Left hindlimb (tissue), 1 donor: ENCODE data around the gene AKR7A2.

Source experiments
- DNase-seq: peaks from one replicate; pipeline ENCODE4 v3.0.0-alpha.2; 2018

The AKR7A2 gene

DNA sequence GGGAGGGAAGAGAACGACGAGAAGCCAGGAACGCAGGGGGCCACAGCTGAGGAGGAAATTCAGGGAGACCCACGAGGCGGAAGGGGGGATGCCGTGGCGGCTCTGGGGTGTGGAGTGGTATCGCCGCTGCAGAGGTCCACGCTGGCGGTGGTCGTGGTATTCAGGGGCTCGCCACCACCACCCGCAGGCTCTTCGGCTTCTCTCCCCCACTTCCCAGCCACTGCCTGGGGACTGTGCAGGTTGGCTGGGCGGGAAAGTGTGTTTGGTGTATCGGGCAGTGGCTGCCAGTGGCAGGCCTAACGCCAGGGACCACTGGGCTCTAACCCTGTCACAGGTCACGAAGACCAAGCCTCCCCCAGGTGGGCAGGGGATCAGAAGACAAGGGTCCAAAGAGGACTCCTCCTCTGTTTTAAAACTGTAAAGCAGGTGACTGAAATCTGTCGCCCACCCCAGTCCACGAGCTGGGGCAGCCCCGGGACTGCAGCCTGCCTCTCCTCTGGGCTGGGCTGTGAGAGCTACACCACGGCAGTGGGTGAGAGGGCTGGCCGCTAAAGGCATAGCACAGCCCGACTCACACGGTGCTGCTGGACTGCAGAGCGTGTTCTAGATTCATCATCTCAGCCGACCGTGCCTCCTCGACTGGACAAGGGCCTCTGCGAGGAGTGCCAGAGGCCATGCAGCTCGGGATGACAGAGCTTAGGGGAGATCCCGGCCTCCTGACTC, 31.1 kb upstream of the AKR7A2 start:
- no peak for DNase-seq

DNA sequence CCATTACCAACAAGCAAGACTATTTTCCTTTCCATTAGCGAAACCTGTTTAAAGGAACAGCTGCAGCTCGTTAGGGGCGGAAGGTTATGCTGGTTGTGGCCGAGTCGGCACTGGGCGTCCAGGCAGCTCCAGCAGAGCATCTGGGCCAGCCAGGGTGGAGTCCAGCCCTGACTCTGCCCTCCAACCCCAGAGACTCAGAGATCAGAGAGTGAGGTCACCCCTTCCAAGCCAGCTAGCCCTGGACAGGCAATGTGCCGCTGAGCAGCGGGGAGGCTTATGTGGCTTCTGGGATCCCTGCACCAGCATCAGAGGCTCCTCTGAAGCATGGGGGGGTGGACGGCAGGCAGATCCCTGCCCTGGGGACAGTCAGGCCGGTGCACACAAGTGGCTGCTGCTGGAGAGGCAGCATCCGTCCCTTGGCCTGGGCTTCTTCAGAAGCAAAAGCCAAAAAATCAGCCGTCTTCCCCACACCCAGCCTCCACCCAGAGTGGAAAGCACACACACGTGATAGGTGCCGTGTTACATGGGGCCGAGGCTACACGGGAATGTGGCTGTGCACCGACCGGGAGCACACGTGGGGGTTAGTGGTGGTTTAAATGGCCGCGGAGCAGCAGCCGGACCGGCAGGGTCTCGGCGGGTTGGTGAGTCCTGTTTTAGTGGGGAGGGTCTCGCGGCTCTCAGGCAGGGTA, 30.3 kb upstream of the AKR7A2 start:
- no peak for DNase-seq

DNA sequence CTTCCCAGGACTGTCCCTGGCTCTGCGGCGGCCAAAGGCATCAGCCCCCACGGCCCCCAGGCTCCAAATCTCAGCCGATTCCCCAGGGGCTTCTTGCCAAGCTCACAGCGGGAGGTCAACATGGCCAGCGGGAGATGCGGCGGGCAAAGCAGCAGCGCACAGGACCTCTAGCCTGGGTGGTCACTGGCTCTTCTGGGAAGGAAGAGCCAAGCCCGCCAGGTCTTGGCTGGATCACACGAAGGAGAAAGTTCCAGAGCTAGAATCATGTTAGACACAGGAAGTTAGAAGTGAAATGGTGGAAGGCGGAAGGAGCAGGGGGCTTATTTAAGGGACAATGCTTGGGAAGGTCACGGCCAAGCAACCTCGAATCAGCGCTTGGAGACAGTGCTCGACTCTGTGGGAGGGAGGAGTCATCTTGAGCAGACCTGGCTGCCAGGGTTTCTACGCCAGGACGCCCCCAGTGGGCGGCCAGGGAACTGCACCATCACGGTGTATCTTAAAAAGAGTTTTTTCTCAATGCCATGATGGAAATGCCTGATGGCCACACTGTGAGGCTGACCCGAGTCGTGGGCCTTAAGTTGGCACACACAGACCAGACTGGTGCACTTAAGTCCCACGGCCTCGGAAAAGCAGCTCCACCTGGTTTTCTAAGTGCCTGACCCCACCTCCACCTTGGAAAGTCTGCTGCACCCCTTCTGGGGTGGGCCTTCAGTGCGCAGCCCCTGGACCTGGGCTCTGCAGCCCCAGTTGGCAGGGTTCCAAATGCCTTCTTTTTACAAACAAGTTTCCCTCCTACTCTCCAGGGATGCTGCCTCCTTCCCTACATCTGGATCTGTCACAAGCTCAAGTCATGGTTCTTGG, 29.5 kb upstream of the AKR7A2 start:
- DNase-seq: peak; percentile 69

DNA sequence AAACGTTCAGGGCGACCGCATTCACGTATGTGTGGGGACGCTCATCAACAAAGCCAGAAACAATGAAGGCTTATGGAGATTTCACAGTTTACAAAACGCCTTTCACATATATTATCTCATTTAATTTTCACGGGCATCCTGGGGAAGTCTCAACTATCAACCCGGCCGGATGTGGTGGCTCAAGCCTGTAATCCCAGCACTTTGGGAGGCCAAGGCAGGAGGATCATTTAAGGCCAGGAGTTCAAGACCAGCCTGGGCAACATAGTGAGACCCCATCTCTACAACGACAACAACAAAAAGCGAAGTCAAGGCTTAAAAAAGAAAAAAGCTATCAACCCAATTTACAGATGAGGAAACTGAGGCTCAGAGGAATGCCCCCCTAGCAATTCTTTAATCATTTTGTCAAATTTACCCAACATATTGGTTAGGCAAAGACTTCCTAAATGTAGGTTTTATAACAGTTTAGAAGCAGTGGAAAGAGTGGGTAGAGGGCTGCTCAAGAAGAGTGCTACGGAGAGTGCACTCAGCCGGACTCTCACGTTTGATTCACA, 28.5 kb upstream of the AKR7A2 start:
- DNase-seq: no peak

DNA sequence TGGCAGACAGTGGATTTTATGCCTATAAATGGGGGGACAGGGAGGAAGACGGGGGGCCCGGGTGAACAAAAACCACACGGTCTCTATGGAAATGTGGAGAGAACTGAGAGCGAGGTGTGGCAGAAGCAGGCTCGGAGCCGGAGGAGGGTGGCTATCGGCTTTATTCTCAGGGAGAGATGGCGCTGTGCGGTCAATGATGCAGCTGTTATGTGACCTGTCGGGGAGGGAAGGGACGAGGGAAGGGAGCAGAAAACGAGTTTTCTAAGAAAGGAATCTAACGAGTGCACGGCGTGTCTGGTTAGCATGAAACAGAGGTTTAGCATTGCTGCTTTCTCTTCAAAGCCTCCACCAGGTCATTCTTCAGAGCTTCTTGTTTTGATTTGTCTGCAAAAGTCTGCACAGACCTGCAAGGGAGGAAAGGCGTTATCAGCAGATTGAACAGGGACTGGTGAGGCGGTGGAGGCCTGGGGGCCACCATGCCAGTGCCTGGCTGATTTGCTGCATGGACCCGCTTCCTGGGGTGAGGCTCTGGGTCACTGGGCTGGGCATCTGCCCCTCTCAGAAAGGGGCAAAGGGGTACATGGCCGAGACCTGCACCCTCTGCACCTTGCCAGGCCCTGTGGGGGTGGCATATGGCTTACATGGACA, 27.4 kb upstream of the AKR7A2 start:
- no peak for DNase-seq

DNA sequence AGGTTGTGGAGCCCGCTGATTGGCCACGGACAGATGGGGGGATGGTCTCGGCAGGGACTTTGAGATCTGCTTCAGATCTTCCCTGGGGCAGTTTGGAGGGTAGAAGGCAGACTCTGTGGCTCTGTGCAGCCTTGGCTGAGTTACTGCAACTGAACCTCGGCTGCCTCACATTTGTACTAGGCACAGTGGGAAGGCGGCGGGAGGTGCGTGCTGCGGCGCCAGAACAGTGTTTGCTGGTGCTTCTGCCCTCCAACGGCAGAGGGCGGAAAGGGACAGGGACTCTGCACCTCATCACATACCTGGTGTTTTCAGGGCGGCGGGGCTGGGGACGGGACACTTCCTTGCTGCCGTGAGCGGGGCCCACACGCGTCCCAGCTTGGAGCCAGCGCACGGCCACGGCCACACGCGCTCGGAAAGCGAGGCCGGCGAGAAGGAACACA, 26.4 kb upstream of the AKR7A2 start:
- no peak for DNase-seq

DNA sequence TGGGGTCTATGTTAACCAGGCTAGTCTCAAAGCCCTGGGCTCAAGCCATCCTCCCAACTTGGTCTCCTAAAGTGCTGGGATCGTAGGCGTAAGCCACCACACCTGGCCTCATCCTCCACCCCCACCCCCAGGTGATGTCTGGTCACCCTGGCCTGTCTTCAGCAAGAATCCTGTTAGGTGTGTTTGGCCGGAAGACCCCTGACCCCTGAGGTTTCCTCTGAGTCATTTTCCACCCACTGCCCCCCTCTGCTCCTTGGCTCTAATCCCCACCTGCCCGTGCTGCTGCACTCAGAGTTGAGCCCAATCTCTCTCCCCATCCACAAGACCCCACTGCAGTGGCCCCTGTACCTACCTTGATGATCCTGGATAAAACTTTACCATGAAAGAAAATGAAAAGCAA, 25.3 kb upstream of the AKR7A2 start:
- no peak for DNase-seq

DNA sequence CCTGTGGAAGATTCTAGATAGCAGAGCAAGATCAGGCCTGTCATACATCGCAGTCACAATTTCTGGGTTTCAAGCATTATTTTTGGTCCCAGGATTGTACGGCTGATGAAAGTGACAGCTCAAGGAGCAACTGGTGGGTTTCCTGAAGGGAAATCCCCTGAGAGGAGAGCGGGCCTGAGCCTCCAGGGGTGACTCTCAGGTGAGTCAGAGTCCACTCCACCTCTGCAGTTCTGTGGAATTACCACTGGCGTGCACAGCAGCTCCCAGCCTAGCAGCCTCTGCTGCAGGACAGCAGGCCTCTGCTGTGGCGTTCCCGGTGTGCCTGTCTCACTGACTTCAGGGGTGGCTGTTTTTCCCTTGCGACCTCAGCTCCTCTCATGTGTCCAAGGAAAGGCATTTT, 24.6 kb upstream of the AKR7A2 start:
- no peak for DNase-seq

DNA sequence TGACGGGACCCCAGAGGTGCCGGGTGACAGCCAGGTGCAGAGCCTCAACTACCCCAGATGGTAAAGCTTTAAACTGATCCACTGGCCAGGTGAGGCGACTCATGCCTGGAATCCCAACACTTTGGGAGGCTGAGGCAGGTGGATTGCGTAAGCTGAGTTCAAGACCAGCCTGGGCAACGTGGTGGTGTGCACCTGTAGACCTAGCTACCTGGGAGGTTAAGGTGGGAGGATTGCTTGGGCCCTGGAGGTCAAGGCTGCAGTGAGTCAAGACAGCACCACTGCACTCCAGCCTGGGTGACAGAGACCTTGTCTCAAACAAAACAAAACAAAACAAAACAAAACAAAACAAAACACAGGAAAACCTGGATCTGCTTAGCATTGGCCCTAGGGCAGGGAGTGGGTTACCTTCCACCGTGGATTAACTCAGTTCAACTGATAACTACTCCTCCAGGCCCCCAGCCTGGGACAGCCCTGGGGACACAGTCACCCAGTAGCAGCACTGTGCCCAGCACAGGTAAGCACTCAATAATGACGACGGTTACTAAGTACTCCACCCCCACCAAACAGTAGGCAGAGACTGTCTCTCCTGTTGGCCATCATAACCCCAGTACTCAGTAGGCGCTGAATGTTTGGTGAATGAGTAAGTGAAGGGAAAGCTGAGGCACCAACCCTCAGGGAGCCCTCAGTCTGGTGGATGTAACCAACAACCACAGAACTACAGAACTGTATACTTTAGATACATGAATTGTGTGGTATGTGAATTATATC, 21.8 kb upstream of the AKR7A2 start:
- DNase-seq: no peak

DNA sequence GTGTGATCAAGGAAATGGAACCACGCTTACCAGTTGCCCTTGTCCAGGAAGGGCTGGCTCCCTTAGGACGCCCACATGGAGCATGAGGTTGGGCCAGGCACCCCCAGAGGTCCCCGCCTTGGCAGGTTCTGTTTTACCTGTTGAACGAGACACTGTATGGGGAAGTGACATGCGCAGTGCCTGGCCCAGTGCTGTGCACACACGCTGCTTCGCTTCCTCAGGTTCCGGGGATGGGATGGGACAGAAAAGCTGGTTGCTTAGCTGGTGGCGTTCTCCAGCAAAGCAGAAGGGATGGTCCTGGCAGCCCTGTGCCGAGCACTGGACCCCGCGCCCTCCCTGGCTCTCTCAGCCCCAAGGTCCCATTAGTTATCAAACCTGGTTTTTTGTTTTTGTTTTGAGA, 20.9 kb upstream of the AKR7A2 start:
- DNase-seq: no peak

DNA sequence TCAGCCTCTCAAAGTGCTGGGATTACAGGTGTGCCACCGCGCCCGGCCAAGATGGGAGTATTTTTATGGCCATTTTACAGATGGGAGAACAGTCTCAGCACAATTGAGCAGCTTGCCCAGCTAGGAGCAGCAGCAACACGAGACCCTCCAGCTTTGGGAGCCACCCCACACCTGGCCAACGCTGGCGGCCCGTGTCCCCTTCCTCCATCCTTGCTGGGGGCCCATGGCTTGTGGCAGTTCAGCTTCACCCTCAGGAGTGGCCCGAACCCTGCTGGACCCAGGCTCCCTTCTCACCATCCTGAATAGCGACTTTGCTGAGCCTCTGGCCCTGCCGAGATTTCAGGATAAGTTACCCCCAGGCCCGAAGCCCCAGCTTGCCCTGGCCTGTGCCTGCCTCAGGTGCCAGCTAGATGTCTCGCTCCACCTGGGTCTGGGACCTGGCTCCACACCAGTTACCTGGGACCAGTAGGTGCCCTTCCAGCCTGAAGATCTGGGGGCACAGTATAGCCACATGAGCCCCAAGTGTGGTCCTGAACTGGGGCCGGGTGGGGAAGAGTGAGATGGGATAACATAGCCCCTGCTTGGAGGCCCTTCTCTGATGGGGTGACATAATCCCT, 19.4 kb upstream of the AKR7A2 start:
- DNase-seq: no peak

DNA sequence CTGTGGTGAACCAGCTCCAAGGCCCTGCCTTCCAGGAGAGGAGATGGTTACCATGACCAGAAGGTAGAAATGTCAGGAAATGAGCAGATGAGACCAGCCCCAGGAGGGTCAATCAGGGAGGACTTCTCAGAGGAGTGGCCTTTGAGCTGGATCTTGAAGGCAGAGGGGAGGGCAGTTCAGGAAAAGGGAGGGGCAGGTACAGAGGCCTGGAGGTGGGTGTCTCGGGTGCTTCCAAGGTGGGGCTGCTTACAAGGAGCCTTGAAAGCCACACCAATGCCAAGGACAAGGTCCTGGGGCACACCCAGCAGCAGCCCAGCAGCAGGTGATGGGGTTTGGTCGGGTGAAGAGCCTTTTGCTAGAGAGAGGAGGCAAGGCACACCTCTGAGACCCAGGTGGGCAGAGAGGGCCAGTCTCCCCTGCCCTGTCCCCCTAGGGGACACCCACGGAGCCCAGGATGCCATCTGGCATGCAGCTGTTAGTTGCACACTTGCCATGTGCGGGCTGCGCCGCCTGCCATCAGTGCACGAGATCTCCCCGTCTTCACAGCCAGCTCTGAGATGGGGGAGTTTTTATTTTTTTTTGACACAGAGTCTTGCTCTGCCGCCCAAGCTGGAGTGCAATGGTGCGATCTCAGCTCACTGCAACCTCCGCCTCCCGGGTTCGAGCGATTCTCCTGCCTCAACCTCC, 18.6 kb upstream of the AKR7A2 start:
- DNase-seq: no peak

DNA sequence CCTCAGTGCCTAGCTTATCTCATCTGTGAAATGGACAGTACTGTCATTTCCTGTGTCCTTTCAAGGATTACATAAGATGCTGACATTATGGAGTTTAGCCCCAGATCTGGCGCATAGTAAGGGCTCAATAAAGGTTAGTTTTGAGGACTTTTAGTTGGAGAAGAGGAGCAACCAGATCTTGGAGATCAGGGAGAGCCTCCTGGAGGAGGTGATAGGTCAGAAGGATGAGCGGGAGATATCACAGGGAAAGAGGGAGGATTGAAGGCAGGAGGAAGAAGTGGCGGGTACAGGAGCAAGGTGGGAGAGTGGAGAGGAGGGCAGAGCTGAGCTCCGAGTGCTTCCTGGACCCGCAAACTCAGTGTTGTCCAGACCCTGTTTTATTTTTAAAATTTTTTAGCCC, 17.7 kb upstream of the AKR7A2 start:
- no peak for DNase-seq

DNA sequence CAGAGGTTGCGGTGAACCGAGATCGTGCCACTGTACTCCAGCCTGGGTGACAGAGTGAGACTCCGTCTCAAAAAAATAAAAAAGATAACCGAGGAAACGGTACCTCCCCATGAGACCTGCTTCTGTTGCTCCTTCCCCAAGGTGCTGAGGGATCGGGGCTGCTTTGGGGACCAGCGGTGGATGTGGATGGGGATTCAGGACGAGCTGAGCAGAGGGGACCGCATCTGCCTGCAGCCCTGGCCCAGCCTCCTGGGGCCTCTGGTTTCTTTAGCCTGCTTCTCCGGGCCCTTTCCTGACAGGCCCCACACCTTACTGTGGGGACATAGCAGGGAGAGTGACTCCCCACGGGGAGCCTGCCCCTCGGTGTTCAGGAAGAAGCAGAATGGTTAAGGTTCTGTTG, 17.2 kb upstream of the AKR7A2 start:
- no peak for DNase-seq

DNA sequence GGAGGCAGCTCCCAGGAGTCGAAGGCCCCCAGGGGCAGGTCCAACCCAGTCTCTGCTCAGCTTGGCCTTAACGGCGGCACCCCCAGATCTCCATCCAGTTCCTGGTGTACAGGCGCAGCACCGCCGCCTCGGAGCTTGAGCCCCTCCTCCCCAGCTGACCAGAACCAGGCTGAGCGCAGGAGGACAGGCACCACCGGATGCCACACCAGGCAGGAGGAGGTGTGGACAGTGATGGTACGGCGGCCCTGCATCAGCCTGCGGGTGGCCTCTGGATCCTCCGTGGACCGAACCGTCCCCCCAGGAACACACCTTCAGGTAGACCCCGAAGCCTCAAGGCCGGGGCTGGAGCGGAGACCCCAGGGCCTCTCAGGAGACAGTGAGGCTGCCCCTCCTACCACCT, 16.5 kb upstream of the AKR7A2 start:
- DNase-seq: no peak

DNA sequence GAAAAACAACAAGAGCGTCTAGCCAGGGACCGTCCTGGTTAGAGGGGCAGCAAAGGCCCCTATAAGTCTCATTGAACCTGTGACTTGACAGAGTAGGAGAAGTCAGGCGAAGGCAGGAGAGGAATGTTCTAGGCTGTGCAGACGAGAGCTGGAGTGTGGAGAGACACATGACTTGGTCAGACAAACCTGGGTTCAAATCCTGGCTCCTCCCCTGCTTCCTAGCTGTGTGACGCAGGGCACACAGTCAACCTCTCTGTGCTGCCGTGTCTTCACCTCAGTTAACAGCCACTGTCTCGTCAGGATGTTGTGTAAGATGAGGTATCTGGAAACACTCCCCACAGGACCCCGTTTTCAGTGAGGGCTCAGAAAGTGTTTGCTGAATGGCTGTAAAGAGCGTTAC, 15.8 kb upstream of the AKR7A2 start:
- DNase-seq: no peak

DNA sequence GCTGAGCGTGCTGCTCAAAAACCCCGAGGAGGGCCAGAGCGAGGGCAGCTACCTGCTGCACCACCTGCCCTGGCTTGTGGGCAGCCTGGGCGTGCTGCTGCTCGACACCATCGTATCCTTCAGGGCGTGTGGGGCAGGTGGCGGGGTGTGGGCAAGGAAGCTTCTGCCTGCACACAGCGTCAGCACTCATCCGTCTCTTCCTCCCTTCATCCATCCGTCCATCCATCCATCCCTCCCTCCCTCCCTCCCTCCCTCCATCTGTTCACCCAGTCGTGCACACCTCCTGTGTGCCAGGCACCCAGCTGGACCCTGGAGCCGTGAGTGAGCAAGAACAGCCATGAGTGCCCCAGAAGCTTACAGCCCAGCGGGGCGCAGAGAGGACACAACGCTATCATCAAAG, 15.4 kb upstream of the AKR7A2 start:
- DNase-seq: no peak

DNA sequence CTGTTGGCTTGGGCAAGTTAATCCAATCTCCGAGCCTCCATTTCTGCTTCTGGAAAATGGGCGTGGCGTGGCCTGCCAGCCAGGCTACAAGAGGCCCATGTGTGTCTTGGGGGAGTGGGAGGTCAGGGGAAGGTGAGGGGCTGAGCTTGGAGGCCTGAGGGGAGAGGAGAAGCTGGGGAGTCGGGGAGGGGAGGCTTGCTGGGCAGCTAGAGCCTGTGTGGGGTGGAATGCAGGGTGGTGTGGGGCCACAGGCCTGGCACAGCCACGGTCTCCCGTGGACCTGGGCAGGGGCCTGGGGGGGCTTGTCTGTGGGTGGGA, 14.8 kb upstream of the AKR7A2 start:
- no peak for DNase-seq

DNA sequence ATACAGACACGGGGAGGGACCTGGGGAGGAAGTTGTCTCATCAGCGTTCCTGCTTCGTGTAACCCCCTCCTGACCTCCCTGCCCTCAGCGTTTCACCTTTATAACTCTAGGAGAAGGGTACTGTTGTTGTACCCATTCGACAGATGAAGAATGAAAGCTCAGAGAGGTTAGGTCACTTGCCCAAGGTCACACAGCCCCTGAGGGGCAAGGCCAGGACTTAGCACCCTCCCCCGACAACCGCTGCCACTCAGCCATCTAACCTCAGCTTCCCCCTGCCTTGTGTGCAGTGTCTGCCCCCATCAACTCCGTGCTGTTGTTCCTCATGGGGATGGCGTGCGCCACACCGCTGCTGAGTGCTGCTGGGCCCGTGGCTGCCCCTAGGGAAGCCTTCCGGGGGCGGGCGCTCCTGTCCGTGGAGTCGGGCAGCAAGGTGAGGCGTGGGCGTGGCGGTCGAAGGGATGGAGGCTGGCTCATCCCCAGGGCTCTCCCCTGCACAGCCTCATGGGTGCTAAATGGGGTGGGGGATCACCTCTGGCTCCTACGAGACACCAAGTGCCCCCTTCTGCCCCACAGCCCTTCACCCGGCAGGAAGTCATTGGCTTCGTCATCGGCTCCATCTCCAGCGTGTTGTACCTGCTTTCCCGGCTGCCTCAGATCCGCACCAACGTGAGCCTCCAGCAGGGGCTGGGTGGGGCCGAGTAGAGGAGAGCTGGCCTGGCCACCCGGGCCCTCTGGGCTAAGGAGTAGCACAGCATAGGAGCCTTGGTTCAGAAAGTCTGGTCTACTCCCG, 14.2 kb upstream of the AKR7A2 start:
- DNase-seq: no peak

DNA sequence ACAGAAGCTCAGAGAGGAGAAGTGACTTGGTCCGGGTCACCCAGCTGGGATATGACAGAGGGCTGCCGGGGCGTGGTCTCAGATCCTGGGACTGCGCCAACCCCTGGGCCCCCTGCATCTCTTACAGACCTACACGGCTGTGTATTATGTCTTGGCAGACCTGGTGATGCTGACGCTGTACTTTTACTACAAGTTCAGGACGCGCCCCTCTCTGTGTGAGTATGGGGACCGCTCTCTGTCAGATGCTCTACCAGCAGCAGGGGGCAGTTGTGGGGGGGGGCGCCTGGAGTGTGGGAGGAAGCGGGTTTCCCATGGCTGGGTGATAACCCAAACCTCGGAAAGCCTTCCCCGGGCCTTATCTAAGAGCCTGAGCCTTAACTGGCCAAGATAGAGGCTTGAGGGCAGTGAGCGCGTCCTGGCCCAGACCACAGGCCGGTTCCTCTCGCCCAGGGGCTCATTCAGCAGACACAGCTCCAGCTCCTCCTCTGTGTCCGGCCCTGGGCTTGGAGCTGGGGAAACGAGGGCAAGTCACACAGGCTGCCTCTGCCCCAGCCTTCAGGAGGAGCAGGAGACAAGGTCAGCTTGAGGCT, 13.5 kb upstream of the AKR7A2 start:
- no peak for DNase-seq
